AG09319 (cell line): ENCODE data around the gene CCDC192.

Experiments used
- DNase-seq: peaks from one replicate; pipeline ENCODE4 v3.0.0-alpha.2; 2010; ENCODE audit warnings: low read depth; ENCODE audit errors: extremely low read depth
- CTCF ChIP-seq: IDR thresholded peaks from 2 replicates; pipeline ENCODE4 v1.5.1; 2011; ENCODE audit warnings: low read depth, mild to moderate bottlenecking, inconsistent platforms, low read length, moderate library complexity

The CCDC192 gene

GRCh38 chr5:127987354-127988145, 284.4 kb downstream of the CCDC192 start:
- no peak for TF ChIP-seq CTCF
- peak; percentile 19 for DNase-seq

- no peak for TF ChIP-seq CTCF
- DNase-seq: peak; percentile 56
Observed at GRCh38 chr5:127988146-127988760, 285.1 kb downstream of the CCDC192 start.
